ENCODE results near the gene OR5H15. TPM values are rescaled to one million over a fixed set of nuclear protein-coding genes. Genes with fewer than 3 reads are reported as not detected.
"Not testable (repeated sequence)": the region's sequence is repeated elsewhere in the genome, so short reads cannot be mapped to it uniquely, and the experiment has no call there.

OR5H15 gene
- total RNA-seq, 2 donors from 2014 or later: not detected

GRCh38 chr3:98180319-98180890, 13.9 kb downstream of the OR5H15 start:
- ATAC-seq (ENCODE audit: insufficient number of reproducible peaks, low FRiP score, low read depth): no peak
- no peaks in the 10 kb centered on the region for H3K9me3 ChIP-seq
- no peak overlapping the region for H3K27ac ChIP-seq
- no peaks in the 10 kb centered on the region for H3K27me3 ChIP-seq (replicated peaks; ENCODE audit: insufficient read depth)
- H3K36me3 ChIP-seq: no peaks in the 10 kb centered on the region
- no peak for TF ChIP-seq CTCF (IDR thresholded peaks at IDR 0.05)
- DNase-seq (ENCODE audit: low spot score): no peak
- H3K4me3 ChIP-seq: no peak overlapping the region
- no peaks in the 10 kb centered on the region for H3K4me1 ChIP-seq (ENCODE audit: control insufficient read depth in 1 of 2, low read depth in 2 of 2)

GRCh38 chr3:98182196-98182595, 15.7 kb downstream of the OR5H15 start:
- Histone ChIP-seq H3K4me1 (ENCODE audit: control insufficient read depth in 1 of 2, low read depth in 2 of 2) (no peaks in the 10 kb centered on the region), H3K4me3 (no peak overlapping the region), H3K27ac (no peak overlapping the region), H3K36me3 (no peaks in the 10 kb centered on the region), H3K9me3 (no peaks in the 10 kb centered on the region), H3K27me3 (replicated peaks; ENCODE audit: insufficient read depth) (no peaks in the 10 kb centered on the region)
- no peak for DNase-seq (ENCODE audit: low spot score)
- TF ChIP-seq CTCF (IDR thresholded peaks at IDR 0.05): no peak
- no peak for ATAC-seq (ENCODE audit: insufficient number of reproducible peaks, low FRiP score, low read depth)

- Histone ChIP-seq H3K27me3 (replicated peaks; ENCODE audit: insufficient read depth) (no peaks in the 10 kb centered on the region), H3K4me3 (no peak overlapping the region), H3K9me3 (no peaks in the 10 kb centered on the region), H3K4me1 (ENCODE audit: control insufficient read depth in 1 of 2, low read depth in 2 of 2) (no peaks in the 10 kb centered on the region), H3K27ac (no peak overlapping the region), H3K36me3 (no peaks in the 10 kb centered on the region)
- DNase-seq (ENCODE audit: low spot score) (no peak), ATAC-seq (ENCODE audit: insufficient number of reproducible peaks, low FRiP score, low read depth) (no peak)
- TF ChIP-seq CTCF (IDR thresholded peaks at IDR 0.05): no peak
Observed at GRCh38 chr3:98185180-98185579, 18.7 kb downstream of the OR5H15 start.

- H3K27ac ChIP-seq: no peak overlapping the region
- no peak for TF ChIP-seq CTCF (IDR thresholded peaks at IDR 0.05)
- H3K9me3 ChIP-seq: no peaks in the 10 kb centered on the region
- ATAC-seq (ENCODE audit: insufficient number of reproducible peaks, low FRiP score, low read depth): no peak
- no peak for DNase-seq (ENCODE audit: low spot score)
- no peaks in the 10 kb centered on the region for H3K4me1 ChIP-seq (ENCODE audit: control insufficient read depth in 1 of 2, low read depth in 2 of 2)
- no peaks in the 10 kb centered on the region for H3K36me3 ChIP-seq
- no peaks in the 10 kb centered on the region for H3K27me3 ChIP-seq (replicated peaks; ENCODE audit: insufficient read depth)
- H3K4me3 ChIP-seq: no peak overlapping the region
Observed at GRCh38 chr3:98188545-98188944, 22.0 kb downstream of the OR5H15 start.

- H3K4me3 ChIP-seq; H3K36me3 ChIP-seq; DNase-seq (ENCODE audit: low spot score); H3K4me1 ChIP-seq (ENCODE audit: control insufficient read depth in 1 of 2, low read depth in 2 of 2); H3K27ac ChIP-seq; H3K9me3 ChIP-seq; ATAC-seq (ENCODE audit: insufficient number of reproducible peaks, low FRiP score, low read depth); H3K27me3 ChIP-seq (replicated peaks; ENCODE audit: insufficient read depth): not testable (repeated sequence)
Observed at GRCh38 chr3:98190911-98191310, 24.4 kb downstream of the OR5H15 start.

- ATAC-seq (ENCODE audit: insufficient number of reproducible peaks, low FRiP score, low read depth); H3K27me3 ChIP-seq (replicated peaks; ENCODE audit: insufficient read depth); H3K27ac ChIP-seq; H3K9me3 ChIP-seq; H3K4me3 ChIP-seq; H3K36me3 ChIP-seq; DNase-seq (ENCODE audit: low spot score); H3K4me1 ChIP-seq (ENCODE audit: control insufficient read depth in 1 of 2, low read depth in 2 of 2): not testable (repeated sequence)
Observed at GRCh38 chr3:98196293-98196692, 29.8 kb downstream of the OR5H15 start.

Data from thoracic aorta (tissue), 2 donors.